AG08396 (cell line): ENCODE measurements around the gene GOLGA8S.
"Not testable (repeated sequence)": the region's sequence is repeated elsewhere in the genome, so short reads cannot be mapped to it uniquely, and the experiment has no call there.

Source experiments
- DNase-seq: peaks from one replicate; pipeline ENCODE4 v3.0.0; 2012; ENCODE audit warnings: low spot score, mixed read lengths

GOLGA8S gene

GRCh38 chr15:23397779-23398178 lies 43.2 kb downstream of the GOLGA8S start:
- no peak for DNase-seq

GRCh38 chr15:23398357-23398756 lies 43.8 kb downstream of the GOLGA8S start:
- not testable (repeated sequence) for DNase-seq

GRCh38 chr15:23399207-23399606 lies 44.7 kb downstream of the GOLGA8S start:
- not testable (repeated sequence) for DNase-seq

- no peak for DNase-seq
These were observed 47.1 kb downstream of the GOLGA8S start for GRCh38 chr15:23401627-23402026.

GRCh38 chr15:23402140-23402539 lies 47.6 kb downstream of the GOLGA8S start:
- DNase-seq: no peak

- no peak for DNase-seq
These were observed 48.0 kb downstream of the GOLGA8S start for GRCh38 chr15:23402544-23402943.

DNA sequence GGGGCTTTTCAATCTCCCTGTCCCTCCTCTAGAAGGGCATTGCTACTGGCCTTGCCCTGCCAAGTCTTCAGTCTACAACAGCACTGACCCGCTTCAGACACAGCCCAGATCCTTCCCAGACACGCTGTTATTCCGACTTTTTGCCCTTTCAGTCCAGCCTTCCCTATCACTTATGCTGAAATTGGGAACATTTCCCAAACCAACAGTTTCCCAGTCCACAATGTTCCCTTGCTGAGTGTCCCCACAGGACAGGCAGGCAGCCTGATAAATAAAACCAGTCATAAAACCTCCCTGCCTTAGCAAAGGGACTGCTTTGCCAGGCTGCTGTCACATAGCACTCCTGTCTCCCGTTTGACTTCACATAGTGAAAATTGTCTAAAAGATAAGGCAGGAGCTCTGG lies 49.0 kb downstream of the GOLGA8S start:
- no peak for DNase-seq

DNA sequence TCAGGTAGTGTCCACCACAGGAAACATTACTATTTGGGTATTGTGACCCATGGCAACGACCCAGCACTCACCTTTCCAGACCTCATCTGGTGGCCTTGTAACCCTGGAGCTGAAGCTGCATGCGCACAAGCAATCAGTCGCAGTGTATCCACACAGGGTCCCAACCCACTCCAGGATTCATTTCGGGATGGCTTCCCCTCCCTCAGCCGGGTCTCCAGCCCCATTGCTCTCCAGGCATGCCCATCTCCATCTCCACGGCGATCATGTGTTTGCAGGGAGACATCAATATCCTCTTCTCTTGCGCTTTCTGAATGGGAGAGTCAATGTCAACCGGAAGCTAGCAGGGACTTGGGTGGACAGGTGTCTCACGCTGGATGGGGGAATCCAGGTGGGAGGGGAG lies 57.3 kb downstream of the GOLGA8S start:
- DNase-seq: no peak

DNA sequence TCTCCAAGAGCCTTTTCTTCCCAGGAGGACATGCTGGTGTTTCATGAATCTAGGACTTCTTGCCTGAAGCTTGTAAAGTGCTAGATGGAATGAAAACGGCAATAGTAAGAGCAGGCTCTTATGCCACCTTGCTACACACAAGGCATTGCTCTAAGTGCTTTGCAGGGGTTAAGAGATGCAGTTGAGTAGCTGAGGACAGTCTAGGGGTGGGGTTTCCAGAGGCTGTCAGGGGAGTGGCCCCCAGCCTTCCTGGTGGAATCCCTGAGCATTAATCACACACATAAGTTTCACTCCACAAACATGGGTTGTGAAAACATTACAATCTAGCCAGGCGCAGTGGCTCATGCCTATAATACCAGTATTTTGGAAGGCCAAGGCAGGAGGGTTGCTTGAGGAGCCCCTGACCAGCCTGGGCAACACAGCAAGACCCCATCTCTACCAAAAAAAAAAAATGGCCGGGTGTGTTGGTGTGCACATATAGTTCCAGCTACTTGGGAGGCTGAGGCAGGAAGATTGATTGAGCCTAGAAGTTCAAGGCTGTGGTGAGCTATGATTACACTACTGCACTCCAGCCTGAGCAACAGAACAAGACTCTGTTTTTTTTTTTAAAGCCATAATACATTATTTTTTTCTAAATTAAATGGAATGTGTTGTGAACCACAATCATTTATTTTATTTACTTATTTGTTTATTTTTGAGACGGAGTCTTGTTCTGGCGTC lies 58.5 kb downstream of the GOLGA8S start:
- not testable (repeated sequence) for DNase-seq
